SK-N-SH treated with all-trans-retinoic acid at 6 μM for 48 hours (cell line): ENCODE results near the gene PLCB1.
"Not testable (repeated sequence)": the region's sequence is repeated elsewhere in the genome, so short reads cannot be mapped to it uniquely, and the experiment has no call there.

Experiments
- ATAC-seq: fragments of 200-7000 bp; cut with Tn5 transposase; 3 replicates; pipeline ENCODE4 v1.9.1; 2020; ENCODE audit warnings: mild to moderate bottlenecking, moderate library complexity
- ARNTL ChIP-seq: fragments of 450-650 bp; formaldehyde crosslinking; IDR thresholded peaks from 2 replicates; pipeline ENCODE4 v1.5.0; 2020; ENCODE audit warnings: low read depth, mild to moderate bottlenecking, moderate library complexity, borderline replicate concordance
- BACH2 ChIP-seq: fragments of 250-450 bp; sonication (Bioruptor Pico); IDR thresholded peaks from 2 replicates; pipeline ENCODE4 v1.9.0; 2021; ENCODE audit warnings: mild to moderate bottlenecking, borderline replicate concordance
- CSDC2 ChIP-seq: fragments of 250-450 bp; sonication (Bioruptor Pico); IDR thresholded peaks from 2 replicates; pipeline ENCODE4 v1.5.0; 2020; ENCODE audit warnings: mild to moderate bottlenecking, moderate library complexity
- ISL1 ChIP-seq: fragments of 250-450 bp; sonication (Bioruptor Pico); IDR thresholded peaks from 2 replicates; pipeline ENCODE4 v2.1.2; 2022; ENCODE audit warnings: mild to moderate bottlenecking, moderate library complexity
- PATZ1 ChIP-seq: fragments of 250-450 bp; sonication (Bioruptor Pico); IDR thresholded peaks from 2 replicates; pipeline ENCODE4 v1.8.0; 2020; ENCODE audit warnings: mild to moderate bottlenecking, moderate library complexity, borderline replicate concordance
- PPARA ChIP-seq: fragments of 250-450 bp; sonication (Bioruptor Pico); IDR thresholded peaks from 2 replicates; pipeline ENCODE4 v1.5.0; 2020; ENCODE audit warnings: mild to moderate bottlenecking, borderline replicate concordance
- RARB ChIP-seq: fragments of 250-450 bp; sonication (Bioruptor Pico); IDR thresholded peaks from 2 replicates; pipeline ENCODE4 v1.8.0; 2021; ENCODE audit warnings: mild to moderate bottlenecking, moderate library complexity
- TOX ChIP-seq: fragments of 250-450 bp; sonication (Bioruptor Pico); IDR thresholded peaks from 2 replicates; pipeline ENCODE4 v1.8.0; 2021; ENCODE audit warnings: mild to moderate bottlenecking, moderate library complexity, borderline replicate concordance
- ZFP3 ChIP-seq: fragments of 250-450 bp; sonication (Bioruptor Pico); IDR thresholded peaks from 2 replicates; pipeline ENCODE4 v1.5.0; 2020; ENCODE audit warnings: mild to moderate bottlenecking, moderate library complexity
- ZFP30 ChIP-seq: fragments of 450-650 bp; formaldehyde crosslinking; IDR thresholded peaks from 2 replicates; pipeline ENCODE4 v1.5.0; 2022; ENCODE audit warnings: mild to moderate bottlenecking, moderate library complexity
- ZNF8 ChIP-seq: fragments of 450-650 bp; formaldehyde crosslinking; IDR thresholded peaks from 2 replicates; pipeline ENCODE4 v1.5.0; 2020; ENCODE audit warnings: mild to moderate bottlenecking, moderate library complexity
- TF ChIP-seq, protein P1 (sequence below): fragments of 250-450 bp; sonication (Bioruptor Pico); IDR thresholded peaks from 2 replicates; pipeline ENCODE4 v1.5.1; 2021; ENCODE audit warnings: mild to moderate bottlenecking, moderate library complexity
- TF ChIP-seq, protein P2 (sequence below): fragments of 250-450 bp; sonication (Bioruptor Pico); IDR thresholded peaks from 2 replicates; pipeline ENCODE4 v1.5.0; 2020; ENCODE audit warnings: mild to moderate bottlenecking, moderate library complexity
- TF ChIP-seq, protein P3 (sequence below): fragments of 250-450 bp; sonication (Bioruptor Pico); IDR thresholded peaks from 2 replicates; pipeline ENCODE4 v1.8.0; 2021; ENCODE audit warnings: low read depth, mild to moderate bottlenecking, moderate library complexity, borderline replicate concordance
- TF ChIP-seq, protein P4 (sequence below): fragments of 250-450 bp; sonication (Bioruptor Pico); IDR thresholded peaks from 2 replicates; pipeline ENCODE4 v1.5.1; 2020; ENCODE audit warnings: low read depth, mild to moderate bottlenecking, moderate library complexity

PLCB1 gene

GRCh38 chr20:8097307-8097706 is 34.8 kb upstream of the PLCB1 start (continued):
- TF ChIP-seq, protein P1, sequence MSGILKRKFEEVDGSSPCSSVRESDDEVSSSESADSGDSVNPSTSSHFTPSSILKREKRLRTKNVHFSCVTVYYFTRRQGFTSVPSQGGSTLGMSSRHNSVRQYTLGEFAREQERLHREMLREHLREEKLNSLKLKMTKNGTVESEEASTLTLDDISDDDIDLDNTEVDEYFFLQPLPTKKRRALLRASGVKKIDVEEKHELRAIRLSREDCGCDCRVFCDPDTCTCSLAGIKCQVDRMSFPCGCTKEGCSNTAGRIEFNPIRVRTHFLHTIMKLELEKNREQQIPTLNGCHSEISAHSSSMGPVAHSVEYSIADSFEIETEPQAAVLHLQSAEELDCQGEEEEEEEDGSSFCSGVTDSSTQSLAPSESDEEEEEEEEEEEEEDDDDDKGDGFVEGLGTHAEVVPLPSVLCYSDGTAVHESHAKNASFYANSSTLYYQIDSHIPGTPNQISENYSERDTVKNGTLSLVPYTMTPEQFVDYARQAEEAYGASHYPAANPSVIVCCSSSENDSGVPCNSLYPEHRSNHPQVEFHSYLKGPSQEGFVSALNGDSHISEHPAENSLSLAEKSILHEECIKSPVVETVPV (CRISPR knock-in tag), result no peak
- no peak for TF ChIP-seq PPARA (CRISPR knock-in tag)

DNA sequence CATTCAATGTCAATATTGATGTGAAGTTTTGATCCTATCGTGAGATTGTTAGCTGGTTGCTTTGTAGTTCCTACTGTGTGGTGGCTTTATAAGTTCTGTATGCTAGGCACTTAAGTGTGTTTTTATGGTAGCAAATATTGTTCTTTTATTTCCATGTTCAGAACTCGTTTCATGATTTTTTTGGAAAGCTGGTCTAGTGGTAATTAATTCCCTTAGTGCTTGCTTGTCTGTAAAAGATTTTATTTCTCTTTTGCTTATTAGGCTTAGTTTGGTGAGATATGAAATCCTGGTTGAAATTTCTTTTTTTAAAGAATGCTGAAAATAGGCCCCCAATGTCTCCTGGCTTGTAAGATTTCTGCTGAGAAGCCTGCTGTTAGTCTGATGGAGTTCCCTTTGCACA is 27.8 kb upstream of the PLCB1 start:
- no peak for ATAC-seq
- TF ChIP-seq RARB, result no peak
- TF ChIP-seq, protein P2, sequence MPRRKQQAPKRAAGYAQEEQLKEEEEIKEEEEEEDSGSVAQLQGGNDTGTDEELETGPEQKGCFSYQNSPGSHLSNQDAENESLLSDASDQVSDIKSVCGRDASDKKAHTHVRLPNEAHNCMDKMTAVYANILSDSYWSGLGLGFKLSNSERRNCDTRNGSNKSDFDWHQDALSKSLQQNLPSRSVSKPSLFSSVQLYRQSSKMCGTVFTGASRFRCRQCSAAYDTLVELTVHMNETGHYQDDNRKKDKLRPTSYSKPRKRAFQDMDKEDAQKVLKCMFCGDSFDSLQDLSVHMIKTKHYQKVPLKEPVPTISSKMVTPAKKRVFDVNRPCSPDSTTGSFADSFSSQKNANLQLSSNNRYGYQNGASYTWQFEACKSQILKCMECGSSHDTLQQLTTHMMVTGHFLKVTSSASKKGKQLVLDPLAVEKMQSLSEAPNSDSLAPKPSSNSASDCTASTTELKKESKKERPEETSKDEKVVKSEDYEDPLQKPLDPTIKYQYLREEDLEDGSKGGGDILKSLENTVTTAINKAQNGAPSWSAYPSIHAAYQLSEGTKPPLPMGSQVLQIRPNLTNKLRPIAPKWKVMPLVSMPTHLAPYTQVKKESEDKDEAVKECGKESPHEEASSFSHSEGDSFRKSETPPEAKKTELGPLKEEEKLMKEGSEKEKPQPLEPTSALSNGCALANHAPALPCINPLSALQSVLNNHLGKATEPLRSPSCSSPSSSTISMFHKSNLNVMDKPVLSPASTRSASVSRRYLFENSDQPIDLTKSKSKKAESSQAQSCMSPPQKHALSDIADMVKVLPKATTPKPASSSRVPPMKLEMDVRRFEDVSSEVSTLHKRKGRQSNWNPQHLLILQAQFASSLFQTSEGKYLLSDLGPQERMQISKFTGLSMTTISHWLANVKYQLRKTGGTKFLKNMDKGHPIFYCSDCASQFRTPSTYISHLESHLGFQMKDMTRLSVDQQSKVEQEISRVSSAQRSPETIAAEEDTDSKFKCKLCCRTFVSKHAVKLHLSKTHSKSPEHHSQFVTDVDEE (CRISPR knock-in tag), result no peak
- no peak for TF ChIP-seq ZFP30 (CRISPR knock-in tag)
- TF ChIP-seq PATZ1, result no peak
- no peak for TF ChIP-seq ARNTL (CRISPR knock-in tag)
- no peak for TF ChIP-seq BACH2 (CRISPR knock-in tag)
- TF ChIP-seq ZNF8 (CRISPR knock-in tag), result no peak
- TF ChIP-seq ISL1 (CRISPR knock-in tag), result no peak
- no peak for TF ChIP-seq ZFP3 (CRISPR knock-in tag)
- TF ChIP-seq, protein P3, sequence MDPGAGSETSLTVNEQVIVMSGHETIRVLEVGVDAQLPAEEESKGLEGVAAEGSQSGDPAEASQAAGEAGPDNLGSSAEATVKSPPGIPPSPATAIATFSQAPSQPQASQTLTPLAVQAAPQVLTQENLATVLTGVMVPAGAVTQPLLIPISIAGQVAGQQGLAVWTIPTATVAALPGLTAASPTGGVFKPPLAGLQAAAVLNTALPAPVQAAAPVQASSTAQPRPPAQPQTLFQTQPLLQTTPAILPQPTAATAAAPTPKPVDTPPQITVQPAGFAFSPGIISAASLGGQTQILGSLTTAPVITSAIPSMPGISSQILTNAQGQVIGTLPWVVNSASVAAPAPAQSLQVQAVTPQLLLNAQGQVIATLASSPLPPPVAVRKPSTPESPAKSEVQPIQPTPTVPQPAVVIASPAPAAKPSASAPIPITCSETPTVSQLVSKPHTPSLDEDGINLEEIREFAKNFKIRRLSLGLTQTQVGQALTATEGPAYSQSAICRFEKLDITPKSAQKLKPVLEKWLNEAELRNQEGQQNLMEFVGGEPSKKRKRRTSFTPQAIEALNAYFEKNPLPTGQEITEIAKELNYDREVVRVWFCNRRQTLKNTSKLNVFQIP, result no peak
- TF ChIP-seq TOX (CRISPR knock-in tag), result no peak
- TF ChIP-seq, protein P4, sequence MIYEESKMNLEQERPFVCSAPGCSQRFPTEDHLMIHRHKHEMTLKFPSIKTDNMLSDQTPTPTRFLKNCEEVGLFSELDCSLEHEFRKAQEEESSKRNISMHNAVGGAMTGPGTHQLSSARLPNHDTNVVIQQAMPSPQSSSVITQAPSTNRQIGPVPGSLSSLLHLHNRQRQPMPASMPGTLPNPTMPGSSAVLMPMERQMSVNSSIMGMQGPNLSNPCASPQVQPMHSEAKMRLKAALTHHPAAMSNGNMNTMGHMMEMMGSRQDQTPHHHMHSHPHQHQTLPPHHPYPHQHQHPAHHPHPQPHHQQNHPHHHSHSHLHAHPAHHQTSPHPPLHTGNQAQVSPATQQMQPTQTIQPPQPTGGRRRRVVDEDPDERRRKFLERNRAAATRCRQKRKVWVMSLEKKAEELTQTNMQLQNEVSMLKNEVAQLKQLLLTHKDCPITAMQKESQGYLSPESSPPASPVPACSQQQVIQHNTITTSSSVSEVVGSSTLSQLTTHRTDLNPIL (CRISPR knock-in tag), result no peak

GRCh38 chr20:8114612-8115011 is 17.5 kb upstream of the PLCB1 start:
- not testable (repeated sequence) for ATAC-seq

DNA sequence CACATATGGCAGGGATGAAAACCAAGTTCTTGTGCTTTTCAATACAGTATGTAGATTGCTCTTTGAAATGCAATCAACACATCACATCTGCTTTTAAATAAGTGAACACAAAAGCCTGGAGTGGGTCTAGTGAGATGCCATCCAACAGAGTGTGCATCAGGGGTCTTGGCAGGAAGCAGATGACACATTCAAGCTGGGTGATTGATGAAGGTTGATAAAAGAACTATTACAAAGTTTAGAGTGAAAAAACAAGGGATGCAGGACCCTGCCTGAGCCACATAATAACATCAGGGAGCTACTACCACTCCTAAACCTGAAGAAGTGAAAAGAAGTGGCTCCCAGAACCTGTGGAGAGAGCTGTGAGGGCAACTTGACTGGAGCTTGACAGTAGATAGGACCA is 16.6 kb upstream of the PLCB1 start:
- no peak for ATAC-seq
- TF ChIP-seq TOX (CRISPR knock-in tag), result no peak
- TF ChIP-seq, protein P2 (CRISPR knock-in tag), result no peak
- TF ChIP-seq CSDC2 (CRISPR knock-in tag), result no peak
- TF ChIP-seq, protein P4 (CRISPR knock-in tag), result no peak
- TF ChIP-seq ZFP30 (CRISPR knock-in tag), result no peak
- TF ChIP-seq PATZ1, result no peak
- TF ChIP-seq, protein P1 (CRISPR knock-in tag), result no peak
- TF ChIP-seq, protein P3, result no peak
